Activated CD4-positive, alpha-beta T cell treated with anti-CD3 and anti-CD28 coated beads for 4 hours (primary cell): ENCODE results near the gene ATP11A.
A peak's percentile ranks its signal among the peaks of the same experiment; 100 is the strongest.
"Not testable (repeated sequence)": the region's sequence is repeated elsewhere in the genome, so short reads cannot be mapped to it uniquely, and the experiment has no call there.

ENCODE experiments used
- DNase-seq, 2 donors: peaks; one replicate each; pipeline ENCODE4 v3.0.0-alpha.2; 2020

Gene ATP11A

DNA sequence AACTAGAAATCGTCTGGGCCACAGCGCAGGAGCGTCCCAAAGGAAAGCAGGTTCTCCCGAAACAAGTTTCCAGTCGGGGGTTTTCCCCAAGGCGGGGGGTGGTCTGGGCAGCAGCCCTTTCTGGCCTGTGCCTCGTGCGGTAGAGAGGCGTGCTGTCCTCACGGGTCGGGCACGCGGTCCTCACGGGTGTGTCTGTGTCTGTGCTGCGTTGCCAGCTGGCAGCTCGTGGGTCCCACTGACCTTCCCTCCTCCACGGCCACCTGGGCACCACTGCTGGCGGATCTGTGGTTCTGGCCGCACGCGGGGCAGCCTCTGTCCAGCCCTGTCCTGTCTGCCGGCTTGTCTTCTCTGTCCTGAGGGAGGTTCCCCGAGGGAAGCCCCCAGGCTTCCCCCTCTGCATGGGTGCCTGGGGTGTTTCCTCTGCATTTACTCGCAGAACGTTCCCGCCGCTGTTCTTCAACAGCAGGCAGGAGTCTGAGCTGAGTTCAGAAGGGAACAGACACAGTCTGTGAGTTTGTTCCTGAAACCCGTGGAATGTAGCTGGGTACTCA is 181.0 kb downstream of the ATP11A start:
- no peak for DNase-seq

DNA sequence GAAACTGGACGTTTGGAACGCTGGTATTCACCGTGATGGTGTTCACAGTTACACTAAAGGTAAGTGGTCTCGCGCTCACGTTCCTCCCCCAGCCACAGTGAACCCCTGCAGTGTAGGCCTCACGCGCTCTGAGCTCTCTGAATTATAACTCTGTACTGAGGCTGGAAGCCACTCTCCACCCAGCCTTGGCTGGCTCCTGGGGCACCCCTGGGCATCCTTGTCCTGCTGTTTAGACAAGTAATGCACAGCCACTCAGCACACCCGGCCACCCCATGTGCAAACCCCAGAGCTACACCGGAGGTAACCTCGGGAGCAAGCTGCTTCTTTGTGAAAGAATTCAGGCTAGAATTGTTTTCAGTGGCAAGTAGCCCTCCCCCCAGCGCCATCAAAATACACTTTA is 181.9 kb downstream of the ATP11A start:
- no peak for DNase-seq

DNA sequence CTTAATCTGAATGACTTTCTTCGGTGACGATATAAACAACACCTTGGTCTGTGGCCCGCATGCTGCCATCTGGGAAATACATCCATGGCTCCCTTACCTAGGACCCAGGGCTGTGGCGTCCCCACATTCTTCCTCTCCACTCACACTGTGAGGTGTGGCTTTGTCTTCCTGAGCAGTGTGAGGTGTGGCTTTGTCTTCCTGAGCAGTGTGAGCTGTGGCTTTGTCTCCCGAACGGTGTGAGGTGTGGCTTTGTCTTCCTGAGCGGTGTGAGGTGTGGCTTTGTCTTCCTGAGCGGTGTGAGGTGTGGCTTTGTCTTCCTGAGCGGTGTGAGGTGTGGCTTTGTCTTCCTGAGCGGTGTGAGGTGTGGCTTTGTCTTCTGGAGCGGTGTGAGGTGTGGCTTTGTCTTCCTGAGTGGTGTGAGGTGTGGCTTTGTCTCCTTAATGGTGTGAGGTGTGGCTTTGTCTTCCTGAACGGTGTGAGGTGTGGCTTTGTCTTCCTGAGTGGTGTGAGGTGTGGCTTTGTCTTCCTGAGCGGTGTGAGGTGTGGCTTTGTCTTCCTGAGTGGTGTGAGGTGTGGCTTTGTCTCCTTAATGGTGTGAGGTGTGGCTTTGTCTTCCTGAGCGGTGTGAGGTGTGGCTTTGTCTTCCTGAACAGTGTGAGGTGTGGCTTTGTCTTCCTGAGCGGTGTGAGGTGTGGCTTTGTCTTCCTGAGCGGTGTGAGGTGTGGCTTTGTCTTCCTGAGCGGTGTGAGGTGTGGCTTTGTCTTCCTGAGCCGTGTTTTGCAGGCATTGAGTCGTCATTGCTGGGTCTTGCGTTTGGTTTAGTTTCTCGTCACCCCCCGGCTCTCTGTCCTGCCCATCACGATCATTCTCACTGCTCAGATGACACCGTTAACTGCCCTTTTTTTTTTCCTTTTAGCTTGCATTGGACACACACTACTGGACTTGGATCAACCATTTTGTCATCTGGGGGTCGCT is 183.1 kb downstream of the ATP11A start:
- peak in 1 of 2 donors; percentile 29 for DNase-seq

DNA sequence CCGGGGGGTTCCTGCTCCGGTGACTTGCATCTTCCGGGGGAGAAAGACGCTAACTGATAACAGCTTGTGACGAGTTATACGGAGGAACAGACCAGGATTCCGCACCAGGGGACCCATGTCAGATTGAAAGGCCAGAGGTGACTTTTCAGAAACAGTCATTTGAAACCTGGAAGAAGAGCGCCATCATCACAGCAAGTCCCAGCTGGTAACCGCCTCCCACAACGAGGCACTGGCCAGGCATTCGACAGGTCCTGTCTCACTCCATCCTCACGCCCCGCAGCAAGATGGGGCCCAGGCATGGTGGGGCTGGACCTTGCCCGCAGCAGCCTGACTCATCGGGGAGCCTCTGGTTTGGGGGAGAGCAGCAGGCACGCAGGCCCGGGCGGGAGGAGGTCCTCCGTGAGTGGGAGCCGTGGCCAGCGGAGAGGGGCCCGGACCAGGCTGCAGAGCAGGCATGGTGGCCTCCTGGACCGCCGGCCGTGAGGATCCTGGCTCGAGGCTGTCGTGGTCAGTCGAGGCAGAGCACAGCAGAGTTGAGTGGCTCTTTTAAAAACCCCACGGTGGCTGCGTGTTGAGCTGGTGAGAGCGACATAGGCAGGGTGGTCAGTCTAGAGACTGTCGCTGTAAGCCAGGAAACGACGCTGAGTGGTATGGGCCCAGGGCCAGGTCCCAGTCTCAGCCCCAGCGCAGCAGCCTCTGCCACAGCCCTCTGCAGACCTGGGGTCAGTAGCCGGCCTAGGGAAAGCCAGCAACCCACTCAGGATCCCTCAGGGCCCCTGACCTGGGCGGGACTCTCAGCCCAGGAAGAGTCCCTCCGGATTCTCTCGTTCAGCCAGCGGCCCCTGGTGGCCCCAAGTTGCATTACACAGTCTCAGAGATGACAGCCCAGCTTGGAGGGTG is 184.3 kb downstream of the ATP11A start:
- DNase-seq = peak in 1 of 2 donors; percentile 83

DNA sequence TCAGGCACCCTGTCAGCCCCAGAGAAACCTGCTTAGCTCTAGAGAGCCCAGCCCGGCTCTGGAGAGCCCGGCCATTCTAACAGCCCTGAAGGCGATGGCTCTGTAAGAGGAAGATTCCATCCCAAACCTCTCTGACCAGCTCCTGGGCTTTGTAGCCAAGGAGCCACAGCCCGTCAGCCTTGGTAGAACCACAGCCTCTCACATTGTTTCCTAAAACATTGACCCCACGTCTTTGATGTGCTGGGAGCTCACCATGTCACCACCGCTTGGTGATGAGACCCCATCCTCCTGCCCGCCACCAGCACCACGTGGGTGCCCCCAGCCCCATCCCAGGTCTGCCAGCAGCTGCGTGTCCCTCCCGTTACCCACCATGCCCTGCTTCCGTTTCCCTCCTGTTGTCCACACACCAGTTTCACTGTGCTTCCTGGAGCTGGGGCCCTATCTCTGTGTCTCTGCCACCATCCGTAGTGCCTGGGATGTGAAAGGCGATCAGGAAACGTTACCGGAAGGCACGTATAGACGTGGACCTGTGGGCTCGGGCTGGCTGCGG is 185.0 kb downstream of the ATP11A start:
- DNase-seq = no peak

DNA sequence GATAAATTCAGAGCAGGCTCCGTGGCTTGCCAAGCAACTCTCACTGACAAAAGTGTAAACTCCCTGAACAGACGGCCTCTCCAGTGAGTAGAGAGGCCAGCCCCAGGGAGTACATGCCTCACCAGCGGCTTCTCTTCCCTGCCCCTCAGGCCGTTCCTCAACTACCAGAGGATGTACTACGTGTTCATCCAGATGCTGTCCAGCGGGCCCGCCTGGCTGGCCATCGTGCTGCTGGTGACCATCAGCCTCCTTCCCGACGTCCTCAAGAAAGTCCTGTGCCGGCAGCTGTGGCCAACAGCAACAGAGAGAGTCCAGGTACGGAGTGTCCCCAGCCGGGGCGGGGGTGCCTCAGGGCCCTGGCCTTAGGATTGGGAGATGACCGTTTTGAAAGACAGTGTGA is 185.8 kb downstream of the ATP11A start:
- DNase-seq = no peak

DNA sequence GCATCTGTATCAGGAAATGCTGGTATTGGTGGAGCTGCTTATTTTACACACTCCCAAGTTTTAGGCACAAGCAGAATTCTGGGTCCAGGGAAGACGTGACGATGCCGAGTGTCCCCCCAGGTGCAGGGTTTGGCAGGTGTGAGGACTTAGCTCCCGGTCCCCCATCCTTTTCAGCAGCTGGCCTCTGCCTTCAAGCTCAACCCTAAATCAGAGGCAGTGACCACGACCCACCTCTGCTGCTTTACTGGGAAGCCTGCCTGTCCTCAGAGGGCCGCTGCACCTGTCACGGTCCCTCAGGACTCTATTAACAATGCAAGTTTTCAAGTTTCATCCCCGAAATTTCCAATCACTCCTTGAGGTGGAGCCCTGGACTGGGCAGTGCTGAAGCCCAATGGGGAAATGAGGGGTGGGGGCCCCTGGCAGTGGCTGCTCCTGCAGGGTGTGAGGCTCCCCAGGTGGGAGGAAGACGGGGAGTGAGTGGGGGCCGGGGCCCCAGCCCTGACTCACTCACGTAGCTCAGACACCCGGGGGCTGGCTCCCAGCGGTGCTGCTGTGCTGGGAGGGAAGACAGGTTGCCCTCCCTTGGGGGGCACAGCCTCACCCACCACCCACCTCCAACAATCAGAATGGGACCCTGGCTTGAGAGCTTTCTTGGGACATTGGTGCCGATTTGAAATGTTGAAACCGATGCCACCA is 186.6 kb downstream of the ATP11A start:
- no peak for DNase-seq

DNA sequence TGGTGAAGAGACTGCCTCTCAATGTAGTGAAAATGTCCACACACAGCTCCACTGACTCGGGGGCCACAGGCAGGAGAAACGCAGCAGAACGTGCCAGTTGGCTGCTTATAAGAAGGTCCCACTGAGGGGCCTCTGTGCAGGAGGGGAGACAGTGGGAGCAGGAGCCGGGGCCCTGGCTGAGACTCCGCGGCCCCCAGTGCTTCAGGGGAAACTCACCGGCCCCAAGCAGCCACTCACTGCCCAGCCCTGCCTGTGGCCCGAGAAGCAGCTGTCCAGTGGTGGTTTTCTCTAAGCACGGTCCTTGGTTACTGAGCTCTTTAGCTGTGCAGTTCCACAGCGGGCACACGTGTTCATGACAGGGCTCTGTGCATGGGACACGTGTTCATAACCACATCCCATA is 187.2 kb downstream of the ATP11A start:
- no peak for DNase-seq

DNA sequence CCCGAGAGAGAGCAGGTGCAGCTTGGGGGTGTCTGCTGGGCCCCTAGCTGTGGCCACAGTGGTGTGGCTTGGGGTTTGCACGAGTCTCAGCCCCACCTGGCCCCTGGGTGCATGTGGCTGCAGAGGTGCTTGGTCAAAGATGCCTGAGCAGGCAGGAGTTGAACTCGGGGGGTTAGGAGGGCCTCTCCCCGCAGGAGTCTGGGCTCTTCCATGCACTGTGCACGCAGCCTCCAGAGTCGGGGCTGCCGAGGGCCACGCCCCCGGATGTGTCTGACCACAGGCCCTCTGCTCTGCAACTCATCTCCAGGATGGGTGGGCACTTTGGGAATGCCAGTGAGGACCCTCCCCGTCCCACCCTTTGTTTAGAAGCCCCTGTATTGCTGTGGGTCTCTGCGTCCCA is 187.7 kb downstream of the ATP11A start:
- DNase-seq = no peak

DNA sequence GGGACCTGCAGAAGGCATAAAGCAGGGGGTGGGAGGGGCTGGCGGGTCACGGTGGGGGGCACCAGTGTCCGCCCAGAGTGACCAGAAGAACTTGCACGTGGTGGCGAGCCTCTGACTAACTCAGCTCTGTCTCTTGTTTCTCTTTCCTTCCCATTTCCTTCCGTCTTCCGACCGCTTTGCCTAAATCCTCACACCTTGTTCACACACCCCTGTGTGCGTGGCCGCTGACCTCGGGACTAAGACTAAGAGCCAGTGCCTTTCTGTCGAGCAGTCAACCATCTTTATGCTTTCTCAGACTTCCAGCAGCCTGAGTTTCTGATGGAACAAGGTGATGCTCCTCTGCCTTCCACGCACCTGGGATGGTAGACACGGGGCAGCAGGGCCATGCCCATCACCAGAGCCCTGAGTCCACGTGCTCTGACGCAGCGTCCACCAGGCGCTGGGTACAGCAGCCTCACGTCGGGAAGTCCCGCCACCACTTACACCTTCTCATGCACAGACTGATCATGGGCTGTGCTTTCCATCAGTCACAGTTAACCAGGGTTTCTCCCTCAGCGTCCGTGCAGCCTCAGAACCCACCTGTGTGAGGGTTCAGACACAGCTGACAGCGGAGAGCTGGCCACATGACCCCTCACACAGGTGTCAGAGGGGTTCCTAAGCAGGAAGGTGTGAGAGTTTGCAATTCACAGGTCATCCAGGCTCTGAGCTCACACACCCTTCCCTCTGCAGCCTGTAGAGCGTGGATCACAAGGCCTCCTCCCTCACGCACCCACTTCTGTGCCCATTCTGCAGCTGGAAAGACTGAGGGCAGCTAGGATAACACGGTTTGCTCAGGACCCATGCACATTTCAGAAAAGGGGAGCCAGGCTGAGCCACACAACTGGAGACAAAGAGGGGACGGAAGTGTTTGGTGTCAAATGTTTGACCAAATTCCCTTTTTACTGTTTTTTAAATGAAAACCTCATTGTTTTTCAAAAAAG is 188.4 kb downstream of the ATP11A start:
- no peak for DNase-seq

DNA sequence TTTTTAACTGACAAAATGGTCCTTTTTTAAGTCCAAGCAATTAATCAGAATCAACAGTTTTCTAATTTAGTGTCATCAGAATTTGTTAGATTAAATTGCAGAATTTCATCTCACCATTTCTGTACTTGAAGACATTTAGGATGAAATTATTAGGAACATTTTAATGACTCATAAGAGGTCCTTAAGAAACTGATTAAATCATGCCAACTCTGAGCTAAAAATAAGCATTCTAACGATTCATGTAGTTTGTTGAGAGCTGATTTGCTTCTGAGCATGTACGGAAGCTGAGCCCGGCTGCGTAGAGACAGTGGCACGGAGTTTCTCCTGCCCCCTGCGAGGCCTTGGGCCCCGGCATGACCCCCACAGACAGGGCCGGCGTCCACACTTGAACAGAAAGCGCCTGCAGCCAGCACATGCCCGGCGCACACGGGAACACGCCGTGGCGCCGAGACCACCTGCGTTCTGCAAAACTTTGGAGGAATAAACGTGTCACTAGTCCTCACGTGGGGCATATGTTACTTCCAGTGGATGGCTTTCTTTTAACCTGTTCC is 189.5 kb downstream of the ATP11A start:
- no peak for DNase-seq

DNA sequence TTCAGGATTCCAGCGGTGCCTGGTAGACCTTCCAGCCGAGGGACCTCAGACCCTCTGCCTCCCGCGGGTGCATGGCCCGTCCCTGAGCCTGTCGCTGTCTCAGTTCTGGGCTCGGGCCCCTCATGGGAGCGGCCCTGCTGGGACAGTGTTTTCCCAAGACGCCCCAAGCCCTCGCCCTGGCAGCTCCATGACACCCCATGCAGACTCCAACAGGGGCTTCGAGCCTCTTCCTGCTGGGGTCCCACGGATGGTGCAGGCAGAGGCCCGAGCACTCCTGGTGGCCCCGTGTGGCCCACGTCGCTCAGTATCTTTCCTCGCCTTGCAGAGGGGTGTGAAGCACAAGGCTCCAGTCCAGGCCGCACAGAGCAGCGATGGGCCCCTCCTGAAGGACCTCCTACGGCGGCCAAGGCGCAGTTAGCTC is 190.4 kb downstream of the ATP11A start:
- DNase-seq = no peak

DNA sequence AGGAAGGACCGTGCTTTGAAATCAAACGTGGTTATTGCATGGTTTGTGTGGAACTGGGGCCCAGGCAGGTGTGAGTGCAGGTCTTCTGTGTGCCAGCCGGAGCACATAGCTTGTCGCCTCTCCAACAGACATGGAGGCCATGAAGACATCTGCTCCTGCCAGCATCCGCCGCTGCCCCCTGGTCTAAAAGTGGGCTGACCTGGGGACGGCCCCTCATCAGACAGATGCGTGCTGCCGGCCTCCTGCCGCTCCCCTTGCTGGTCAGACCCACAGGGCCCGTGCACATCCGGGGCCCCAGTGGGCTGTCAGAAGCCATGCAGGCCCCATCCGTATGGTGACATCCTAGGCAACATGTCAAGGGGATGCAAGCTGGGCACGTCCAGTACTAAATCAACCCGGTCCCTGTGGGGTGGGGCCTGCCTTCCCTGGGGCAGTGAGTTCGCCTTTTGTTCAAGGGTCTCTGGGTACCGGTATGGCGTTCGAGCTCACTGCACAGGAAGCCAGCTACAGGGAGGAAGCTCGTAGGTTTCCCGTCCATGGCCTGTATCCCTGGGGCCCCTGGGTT is 191.2 kb downstream of the ATP11A start:
- no peak for DNase-seq

DNA sequence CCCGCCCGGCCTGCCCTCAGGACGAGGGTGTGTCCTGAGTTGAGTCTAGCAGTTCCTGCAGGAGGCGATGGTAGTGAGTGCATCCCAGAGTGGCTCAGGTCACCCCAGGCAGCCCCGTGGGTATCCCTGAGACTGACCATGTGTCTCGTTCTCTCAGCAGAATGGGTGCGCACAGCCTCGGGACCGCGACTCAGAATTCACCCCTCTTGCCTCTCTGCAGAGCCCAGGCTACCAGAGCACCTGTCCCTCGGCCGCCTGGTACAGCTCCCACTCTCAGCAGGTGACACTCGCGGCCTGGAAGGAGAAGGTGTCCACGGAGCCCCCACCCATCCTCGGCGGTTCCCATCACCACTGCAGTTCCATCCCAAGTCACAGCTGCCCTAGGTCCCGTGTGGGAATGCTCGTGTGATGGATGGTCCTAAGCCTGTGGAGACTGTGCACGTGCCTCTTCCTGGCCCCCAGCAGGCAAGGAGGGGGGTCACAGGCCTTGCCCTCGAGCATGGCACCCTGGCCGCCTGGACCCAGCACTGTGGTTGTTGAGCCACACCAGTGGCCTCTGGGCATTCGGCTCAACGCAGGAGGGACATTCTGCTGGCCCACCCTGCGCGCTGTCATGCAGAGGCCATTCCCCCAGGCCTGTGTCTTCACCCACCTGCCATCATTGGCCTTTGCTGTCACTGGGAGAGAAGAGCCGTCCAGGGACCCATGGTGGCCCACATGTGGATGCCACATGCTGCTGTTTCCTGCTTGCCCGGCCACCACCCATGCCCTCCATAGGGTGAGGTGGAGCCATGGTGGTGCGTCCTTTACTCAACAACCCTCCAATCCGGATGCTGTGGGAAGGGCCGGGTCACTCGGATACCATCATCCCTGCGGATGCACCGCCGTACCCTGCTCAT is 192.1 kb downstream of the ATP11A start:
- DNase-seq = no peak

DNA sequence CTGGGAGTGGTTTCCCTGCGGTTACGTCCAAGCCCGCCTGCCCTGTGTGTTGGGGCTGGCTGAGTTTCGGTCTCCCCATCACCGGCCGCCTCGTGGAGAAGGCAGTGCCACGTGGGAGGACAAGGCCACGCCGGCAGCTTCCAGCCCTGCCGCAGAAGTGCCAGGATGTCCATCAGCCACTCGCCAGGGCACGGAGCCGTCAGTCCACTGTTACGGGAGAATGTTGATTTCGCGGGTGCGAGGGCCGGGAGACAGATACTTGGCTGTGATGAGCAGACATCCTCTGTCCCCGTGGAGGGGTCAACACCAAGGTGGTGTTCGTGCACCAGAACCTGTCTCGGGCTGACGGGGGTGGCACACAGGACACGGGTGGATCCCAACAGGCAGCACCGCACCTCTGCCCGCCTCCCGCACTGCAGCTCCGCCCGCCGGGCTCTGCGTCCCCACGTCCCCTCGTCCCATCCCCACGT is 192.8 kb downstream of the ATP11A start:
- no peak for DNase-seq

DNA sequence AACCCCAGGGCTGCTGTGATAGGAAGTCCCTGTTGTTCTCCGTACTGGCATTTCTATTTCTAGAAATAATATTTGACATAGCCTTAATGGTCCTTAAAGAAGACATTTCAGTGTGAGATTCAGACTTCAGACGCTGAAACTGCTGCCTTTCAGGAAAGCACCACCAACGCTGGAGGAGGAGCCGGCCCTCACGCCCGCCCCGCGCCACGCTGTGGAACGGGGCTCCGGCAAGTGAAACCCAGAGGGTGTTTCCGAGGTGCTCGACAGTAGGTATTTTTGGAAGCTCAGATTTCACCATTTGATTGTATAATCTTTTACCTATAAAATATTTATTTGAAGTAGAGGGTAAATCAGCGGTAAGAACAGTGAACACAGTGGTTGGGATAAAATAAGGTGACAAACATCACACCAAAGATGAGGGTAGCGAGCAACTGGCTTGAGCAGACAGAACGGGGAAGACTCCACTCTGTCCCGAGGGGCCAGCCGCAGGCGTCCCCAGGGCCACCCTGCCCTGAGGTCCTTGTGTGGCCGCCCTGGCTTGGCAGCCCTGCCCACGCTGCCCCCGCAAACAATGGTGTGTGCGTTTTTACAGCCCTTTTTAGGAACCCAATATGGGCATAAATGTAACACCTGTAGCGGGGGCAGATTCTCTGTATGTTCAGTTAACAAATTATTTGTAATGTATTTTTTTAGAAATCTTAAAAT is 193.6 kb downstream of the ATP11A start:
- no peak for DNase-seq

DNA sequence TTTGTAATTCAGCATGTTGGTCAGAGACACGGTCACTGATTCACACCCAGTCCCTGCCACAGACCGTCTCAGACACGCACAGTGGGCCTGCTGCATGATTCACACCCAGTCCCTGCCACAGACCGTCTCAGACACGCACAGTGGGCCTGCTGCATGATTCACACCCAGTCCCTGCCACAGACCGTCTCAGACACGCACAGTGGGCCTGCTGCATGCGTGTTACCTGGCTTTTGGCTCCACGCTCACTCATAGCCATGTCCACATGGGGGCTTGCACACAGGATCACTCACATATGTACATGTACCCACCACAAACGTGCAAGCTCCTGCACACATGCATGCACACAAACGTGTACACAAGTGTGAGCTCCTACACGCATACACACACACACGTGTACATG is 194.9 kb downstream of the ATP11A start:
- not testable (repeated sequence) for DNase-seq

DNA sequence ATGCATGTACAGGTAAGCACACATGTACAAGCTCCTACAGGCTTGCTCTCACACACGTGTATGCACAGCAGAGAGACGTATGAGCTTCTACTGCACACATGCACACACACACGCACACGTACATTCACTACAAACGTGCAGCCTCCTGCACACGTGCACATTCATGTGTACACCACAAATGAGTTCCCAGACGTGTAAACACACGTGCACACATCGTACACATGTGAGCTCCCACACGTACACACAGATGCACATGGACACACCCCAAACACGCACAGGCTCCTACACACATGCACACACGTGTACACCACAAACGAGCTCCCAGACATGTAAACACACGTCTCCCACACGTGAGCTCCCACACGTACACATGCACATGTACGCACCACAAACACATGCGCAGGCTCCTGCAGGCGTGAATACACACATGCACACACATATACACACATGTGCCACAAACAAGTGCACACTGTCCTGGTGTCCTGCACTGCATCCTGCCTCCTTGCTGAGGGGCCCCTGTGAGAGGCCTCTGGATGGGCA is 195.5 kb downstream of the ATP11A start:
- no peak for DNase-seq
